ENCODE results near the gene CLK2.

Gene CLK2

GRCh38 chr1:155301342-155301841 is 28.1 kb upstream of the CLK2 start, which contains the start of gene PKLR:
TSS of gene PKLR (minus strand) at chr1:155301438. CDS start at chr1:155301395, 43 bp downstream.
- no peak within 1 kb of the TSS for H3K4me3 ChIP-seq (ENCODE audit: low read depth in 1 of 2, low read length in 1 of 2)
- H3K36me3 ChIP-seq = no peaks in the 10 kb centered on the region
- no peak within 1 kb of the TSS for H3K27ac ChIP-seq
- no peaks in the 10 kb centered on the region for H3K9me3 ChIP-seq
- no peaks in the 10 kb centered on the region for H3K4me1 ChIP-seq (ENCODE audit: control insufficient read depth in 1 of 2, insufficient read depth in 1 of 2, low read depth in 1 of 2, low read length in 1 of 2)
- TF ChIP-seq, protein P1, sequence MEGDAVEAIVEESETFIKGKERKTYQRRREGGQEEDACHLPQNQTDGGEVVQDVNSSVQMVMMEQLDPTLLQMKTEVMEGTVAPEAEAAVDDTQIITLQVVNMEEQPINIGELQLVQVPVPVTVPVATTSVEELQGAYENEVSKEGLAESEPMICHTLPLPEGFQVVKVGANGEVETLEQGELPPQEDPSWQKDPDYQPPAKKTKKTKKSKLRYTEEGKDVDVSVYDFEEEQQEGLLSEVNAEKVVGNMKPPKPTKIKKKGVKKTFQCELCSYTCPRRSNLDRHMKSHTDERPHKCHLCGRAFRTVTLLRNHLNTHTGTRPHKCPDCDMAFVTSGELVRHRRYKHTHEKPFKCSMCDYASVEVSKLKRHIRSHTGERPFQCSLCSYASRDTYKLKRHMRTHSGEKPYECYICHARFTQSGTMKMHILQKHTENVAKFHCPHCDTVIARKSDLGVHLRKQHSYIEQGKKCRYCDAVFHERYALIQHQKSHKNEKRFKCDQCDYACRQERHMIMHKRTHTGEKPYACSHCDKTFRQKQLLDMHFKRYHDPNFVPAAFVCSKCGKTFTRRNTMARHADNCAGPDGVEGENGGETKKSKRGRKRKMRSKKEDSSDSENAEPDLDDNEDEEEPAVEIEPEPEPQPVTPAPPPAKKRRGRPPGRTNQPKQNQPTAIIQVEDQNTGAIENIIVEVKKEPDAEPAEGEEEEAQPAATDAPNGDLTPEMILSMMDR (IDR thresholded peaks at IDR 0.05) = no peak
- H3K27me3 ChIP-seq = peaks cover 13% of the 10 kb centered on the region

- TF ChIP-seq, protein P1 (IDR thresholded peaks at IDR 0.05) = no peak
- Histone ChIP-seq H3K4me3 (ENCODE audit: low read depth in 1 of 2, low read length in 1 of 2) (no peak overlapping the region), H3K9me3 (no peaks in the 10 kb centered on the region), H3K4me1 (ENCODE audit: control insufficient read depth in 1 of 2, insufficient read depth in 1 of 2, low read depth in 1 of 2, low read length in 1 of 2) (no peaks in the 10 kb centered on the region), H3K36me3 (no peaks in the 10 kb centered on the region), H3K27ac (no peak overlapping the region), H3K27me3 (peaks cover 19% of the 10 kb centered on the region)
Observed at GRCh38 chr1:155300553-155301329, 27.4 kb upstream of the CLK2 start.

DNA sequence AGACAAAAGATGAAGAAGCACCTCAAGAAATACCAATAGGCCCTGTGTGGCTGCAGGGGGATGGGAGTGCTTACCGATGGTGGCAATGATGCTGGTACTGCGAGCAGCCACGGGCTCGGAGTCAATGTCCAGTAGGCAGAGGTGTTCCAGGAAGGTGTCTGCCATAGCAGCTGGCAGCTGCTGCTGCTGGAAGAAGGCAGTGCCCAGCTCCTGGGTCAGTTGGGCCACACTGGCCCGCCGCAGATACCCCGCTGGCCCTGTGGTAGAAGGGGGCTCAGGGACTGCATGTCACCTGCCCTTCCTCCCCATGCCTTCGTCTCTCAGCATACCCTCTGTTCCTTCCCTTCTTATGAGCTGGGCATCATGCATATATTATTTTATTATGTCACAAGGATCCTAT is 26.7 kb upstream of the CLK2 start:
- Histone ChIP-seq H3K36me3 (no peaks in the 10 kb centered on the region), H3K27ac (no peak overlapping the region), H3K9me3 (no peaks in the 10 kb centered on the region), H3K27me3 (peaks cover 27% of the 10 kb centered on the region), H3K4me3 (ENCODE audit: low read depth in 1 of 2, low read length in 1 of 2) (no peak overlapping the region), H3K4me1 (ENCODE audit: control insufficient read depth in 1 of 2, insufficient read depth in 1 of 2, low read depth in 1 of 2, low read length in 1 of 2) (no peaks in the 10 kb centered on the region)
- TF ChIP-seq, protein P1 (IDR thresholded peaks at IDR 0.05) = no peak

DNA sequence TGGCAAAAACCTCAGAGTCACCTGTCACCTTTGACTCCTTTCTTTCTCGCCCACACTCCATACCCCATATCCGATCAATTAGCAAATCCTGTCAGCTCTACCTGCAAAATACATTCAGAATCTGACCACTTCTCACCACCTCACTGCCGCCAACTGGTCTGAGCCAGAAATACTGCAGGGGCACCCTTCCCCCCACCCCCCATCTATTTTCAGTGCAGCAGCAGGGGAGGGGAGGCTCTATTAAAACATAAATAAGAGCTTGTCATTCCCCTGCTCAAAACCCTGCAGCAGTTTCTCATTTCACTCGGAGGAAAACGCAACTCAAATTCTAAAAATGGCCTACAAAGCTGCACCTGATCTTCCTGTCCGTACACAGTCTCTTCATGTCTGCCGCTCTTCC is 24.1 kb upstream of the CLK2 start:
- no peak overlapping the region for H3K27ac ChIP-seq
- H3K27me3 ChIP-seq = peaks cover 53% of the 10 kb centered on the region
- H3K4me3 ChIP-seq (ENCODE audit: low read depth in 1 of 2, low read length in 1 of 2) = no peak overlapping the region
- TF ChIP-seq, protein P1 (IDR thresholded peaks at IDR 0.05) = no peak
- no peaks in the 10 kb centered on the region for H3K36me3 ChIP-seq
- H3K4me1 ChIP-seq (ENCODE audit: control insufficient read depth in 1 of 2, insufficient read depth in 1 of 2, low read depth in 1 of 2, low read length in 1 of 2) = no peaks in the 10 kb centered on the region
- H3K9me3 ChIP-seq = no peaks in the 10 kb centered on the region

DNA sequence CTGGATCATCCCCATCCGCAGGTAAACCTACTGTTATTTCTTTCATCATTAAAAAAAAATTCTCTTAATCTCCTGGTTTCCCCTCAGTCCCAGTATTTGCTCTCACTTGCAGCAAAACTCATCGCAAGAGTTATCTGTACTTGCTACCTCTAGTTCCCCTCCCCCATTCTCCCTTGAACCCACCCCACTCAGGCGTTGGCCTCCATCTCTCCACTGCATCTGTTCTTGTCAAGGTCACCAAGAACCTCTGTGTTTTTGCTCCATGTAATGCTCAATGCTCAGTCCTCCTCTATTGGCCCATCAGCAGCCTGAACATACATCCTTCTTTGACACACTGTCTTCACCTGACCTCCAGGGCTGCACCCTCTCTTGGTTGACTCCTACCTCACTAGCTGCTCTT is 23.4 kb upstream of the CLK2 start:
- H3K27me3 ChIP-seq = peaks cover 60% of the 10 kb centered on the region
- TF ChIP-seq, protein P1 (IDR thresholded peaks at IDR 0.05) = no peak
- no peaks in the 10 kb centered on the region for H3K36me3 ChIP-seq
- no peaks in the 10 kb centered on the region for H3K4me1 ChIP-seq (ENCODE audit: control insufficient read depth in 1 of 2, insufficient read depth in 1 of 2, low read depth in 1 of 2, low read length in 1 of 2)
- no peak overlapping the region for H3K4me3 ChIP-seq (ENCODE audit: low read depth in 1 of 2, low read length in 1 of 2)
- H3K27ac ChIP-seq = no peak overlapping the region
- H3K9me3 ChIP-seq = no peaks in the 10 kb centered on the region

All from neutrophil (primary cell).